Ovary (tissue), 3 donors: ENCODE measurements around the gene CDH22.

Experiments used
- CTCF ChIP-seq, 3 donors: fragments of 450-650 bp in 2 of 3; fragments of 200-600 bp in 1 of 3; IDR thresholded peaks; one replicate each; pipeline versions ENCODE4 v1.5.1 to v1.8.0; 2016 to 2022; ENCODE audit warnings: antibody characterized with exemption in 3 of 3, mild to moderate bottlenecking in 1 of 3
- EP300 ChIP-seq: sonication (generic); formaldehyde crosslinking; IDR thresholded peaks from one replicate; pipeline ENCODE4 v1.6.1; 2017; ENCODE audit warnings: antibody characterized with exemption
- POLR2A ChIP-seq: fragments of 450-650 bp; IDR thresholded peaks from one replicate; pipeline ENCODE4 v1.6.1; 2017; ENCODE audit warnings: antibody characterized with exemption, mild to moderate bottlenecking, moderate library complexity
- donor health status: DM: no; HTN: no; CAD: no.

- TF ChIP-seq CTCF (IDR thresholded peaks at IDR 0.05) (no peak), POLR2A (no peak), EP300 (no peak)
Measured at GRCh38 chr20:46129955-46130481, 178.3 kb downstream of the CDH22 start.
